ENCODE results near the gene LACC1.

GRCh38 chr13:43830497-43830881, 49.2 kb upstream of the LACC1 start:
- TF ChIP-seq EP300 (IDR thresholded peaks at IDR 0.05) (no peak), CTCF (IDR thresholded peaks at IDR 0.05) (no peak)
